A673 (cell line): ENCODE measurements around the gene KCTD3.

Experiments used
- CTCF ChIP-seq: fragments of 300-800, 200-600 bp; sonication (generic); conservative IDR thresholded peaks from 2 replicates; pipeline ENCODE4 v1.5.1; 2017; ENCODE audit warnings: low read depth, mild to moderate bottlenecking, antibody characterized with exemption, low read length, moderate library complexity, mixed read lengths
- EZH2 ChIP-seq: fragments of 200-600 bp; sonication (generic); IDR thresholded peaks from 2 replicates; pipeline ENCODE4 v1.6.1; 2017; ENCODE audit warnings: borderline replicate concordance, low read depth, mild to moderate bottlenecking, mixed read lengths, antibody characterized with exemption, low read length; ENCODE audit not compliant: poor library complexity, severe bottlenecking

GRCh38 chr1:215595231-215595630 lies 28.1 kb downstream of the KCTD3 start:
- no peak for TF ChIP-seq CTCF
- no peak for TF ChIP-seq EZH2
